Measurements from ENCODE around the gene TGFBR3.

TGFBR3 gene

GRCh38 chr1:91754816-91755580, 131.0 kb downstream of the TGFBR3 start:
- DNase-seq (ENCODE audit: low read depth) = no peak

GRCh38 chr1:91754348-91754747, 131.6 kb downstream of the TGFBR3 start:
- DNase-seq (ENCODE audit: low read depth) = no peak

GRCh38 chr1:91753878-91754277, 132.1 kb downstream of the TGFBR3 start:
- no peak for DNase-seq (ENCODE audit: low read depth)

GRCh38 chr1:91752324-91752723, 133.6 kb downstream of the TGFBR3 start:
- DNase-seq (ENCODE audit: low read depth) = no peak

- no peak for DNase-seq (ENCODE audit: low read depth)
These were observed 134.7 kb downstream of the TGFBR3 start for GRCh38 chr1:91751275-91751674.

GRCh38 chr1:91750398-91750996, 135.5 kb downstream of the TGFBR3 start:
- no peak for DNase-seq (ENCODE audit: low read depth)

GRCh38 chr1:91749788-91750231, 136.1 kb downstream of the TGFBR3 start:
- no peak for DNase-seq (ENCODE audit: low read depth)

- DNase-seq (ENCODE audit: low read depth) = no peak
These were observed 138.3 kb downstream of the TGFBR3 start for GRCh38 chr1:91747666-91748065.

GRCh38 chr1:91746728-91747338, 139.1 kb downstream of the TGFBR3 start:
- DNase-seq (ENCODE audit: low read depth) = no peak

- no peak for DNase-seq (ENCODE audit: low read depth)
These were observed 140.1 kb downstream of the TGFBR3 start for GRCh38 chr1:91745640-91746373.

GRCh38 chr1:91744953-91745639, 140.9 kb downstream of the TGFBR3 start:
- no peak for DNase-seq (ENCODE audit: low read depth)

GRCh38 chr1:91742848-91743292, 143.1 kb downstream of the TGFBR3 start:
- no peak for DNase-seq (ENCODE audit: low read depth)

GRCh38 chr1:91741906-91742305, 144.0 kb downstream of the TGFBR3 start:
- no peak for DNase-seq (ENCODE audit: low read depth)

GRCh38 chr1:91741301-91741700, 144.7 kb downstream of the TGFBR3 start:
- no peak for DNase-seq (ENCODE audit: low read depth)

GRCh38 chr1:91737650-91738049, 148.3 kb downstream of the TGFBR3 start:
- no peak for DNase-seq (ENCODE audit: low read depth)

- DNase-seq (ENCODE audit: low read depth) = no peak
These were observed 149.0 kb downstream of the TGFBR3 start for GRCh38 chr1:91736715-91737615.

- DNase-seq (ENCODE audit: low read depth) = no peak
These were observed 149.7 kb downstream of the TGFBR3 start for GRCh38 chr1:91736146-91736714.

GRCh38 chr1:91735266-91735845, 150.6 kb downstream of the TGFBR3 start:
- no peak for DNase-seq (ENCODE audit: low read depth)

- no peak for DNase-seq (ENCODE audit: low read depth)
These were observed 151.2 kb downstream of the TGFBR3 start for GRCh38 chr1:91734761-91735160.

GRCh38 chr1:91733108-91733710, 152.7 kb downstream of the TGFBR3 start:
- DNase-seq (ENCODE audit: low read depth) = no peak
